Heart left ventricle (tissue), 16 donors: ENCODE measurements around the gene RRP9. TPM values are rescaled to one million over a fixed set of nuclear protein-coding genes. Genes with fewer than 3 reads are reported as not detected.

Experiments
- ATAC-seq, 4 donors: fragments of 200-7000 bp; cut with Tn5 transposase; one replicate each; pipeline ENCODE4 v1.9.1; 2020 to 2022; ENCODE audit warnings: moderate library complexity in 4 of 4, mild to moderate bottlenecking in 3 of 4, moderate number of reproducible peaks in 1 of 4
- DNase-seq, 5 donors: peaks; one replicate each; pipeline ENCODE4 v3.0.0-alpha.2; 2020
- H3K27ac ChIP-seq, 12 donors: fragments of 200-600 bp; sonication (generic) in 4 of 12; one replicate each; pipeline versions ENCODE4 v1.5.0 to v1.8.0; 2016 to 2022; ENCODE audit warnings: mild to moderate bottlenecking in 2 of 12
- H3K27me3 ChIP-seq, 9 donors: fragments of 200-600 bp; sonication (generic) in 2 of 9; one replicate each; pipeline versions ENCODE4 v1.5.1 to v1.8.0; 2016 to 2022; ENCODE audit warnings: mild to moderate bottlenecking in 3 of 9
- H3K36me3 ChIP-seq, 9 donors: fragments of 200-600 bp; sonication (generic) in 2 of 9; one replicate each; pipeline versions ENCODE4 v1.5.0 to v1.8.0; 2018 to 2022; ENCODE audit warnings: mild to moderate bottlenecking in 2 of 9
- H3K4me1 ChIP-seq, 12 donors: fragments of 200-600 bp; sonication (generic) in 4 of 12; one replicate each; pipeline versions ENCODE4 v1.5.0 to v1.8.0; 2016 to 2022; ENCODE audit warnings: mild to moderate bottlenecking in 3 of 12
- H3K4me3 ChIP-seq, 12 donors: fragments of 200-600 bp; sonication (generic) in 4 of 12; one replicate each; pipeline versions ENCODE4 v1.5.0 to v1.8.0; 2017 to 2022; ENCODE audit warnings: mild to moderate bottlenecking in 9 of 12, moderate library complexity in 4 of 12
- H3K9me3 ChIP-seq, 12 donors: fragments of 200-600 bp; sonication (generic) in 4 of 12; one replicate each; pipeline versions ENCODE4 v1.5.0 to v1.8.0; 2016 to 2022; ENCODE audit warnings: mild to moderate bottlenecking in 1 of 12
- CTCF ChIP-seq, 12 donors: fragments of 200-600 bp; sonication (generic) in 4 of 12; IDR thresholded peaks; one replicate each; pipeline versions ENCODE4 v1.5.0 to v1.8.0; 2018 to 2022; ENCODE audit warnings: antibody characterized with exemption in 12 of 12, mild to moderate bottlenecking in 5 of 12
- POLR2A ChIP-seq, 2 donors: fragments of 450-650 bp; IDR thresholded peaks; one replicate each; pipeline ENCODE4 v1.6.1; 2017; ENCODE audit warnings: antibody characterized with exemption in 2 of 2, mild to moderate bottlenecking in 2 of 2, moderate library complexity in 2 of 2
- WGBS, 4 donors: extraction: QIAGEN DNeasy Blood & Tissue Kit in 2 of 4; methylation state at CpG; one replicate each; pipeline versions ENCODE4 v1.1.5 to v1.1.7; 2013 to 2018; 5-methylcytosine and 5-hydroxymethylcytosine counted together
- intact Hi-C, 10 donors: fragments of 100-400 bp; cut with DNase I; formaldehyde crosslinking; loops; one replicate each; pipeline versions ENCODE4 v1.11.1 to v1.14.2; 2022
- polyA plus RNA-seq, 2 donors: library from polyadenylated mRNA; stranded (reverse); fragments of 200-250 nt; gene quantifications; one replicate each; pipeline ENCODE4 v1.2.3, GENCODE V29; 2013
- total RNA-seq, 9 donors: library from RNA; depleted of rRNA in 2 of 9; stranded (reverse); fragments of >200 nt in 2 of 9; fragmentation: NEBNext Ultra II Directional in 3 of 9; extraction: Animal tissue kit (Norgen Biotek cat#: 25700) in 3 of 9; gene quantifications; one replicate each; pipeline versions ENCODE4 v1.1.0 to v1.2.4, GENCODE V29; 2016 to 2023
- donor health status: ischemic (EF 13 %, LVEDD 7.1; RV severe dilation, severe dysfunction).
- donor health status: healthy with polysubstance abuse.
- donor health status: DM: no; HTN: yes; CAD: no.
- donor health status: DM: no; HTN: no; CAD: no.
- donor health status: ischemic (EF 25% LVEDD 6.9; RV normal size, moderate dysfunction).
- donor health status: ischemic (EF 25% LVEDD 5.7; RV mildly dilated, moderate dysfunction).
- donor health status: healthy.
- donor health status: DM: yes; HTN: yes; CAD: no.
- donor health status: ischemic (EF 35%, LVEDD 5.7; RV mildly dilated, moderate dysfunction).
- donor health status: nonischemic (EF 11% LVEDD 7.7; RV severe dilation, severe dysfunction).
- donor health status: DM: yes; HTN: yes; CAD: no.
- donor health status: PGD.
- donor health status: ischemic (EF 29% LVEDD 5.4; RV normal size, mild dysfunction).
- donor health status: nonischemic (EF 23%, LVEDD 6.1; RV moderate dilation, normal function).

Gene RRP9
- total and polyA plus RNA-seq, 11 donors = 6.1 to 30.8 (median 10.8) TPM

- TF ChIP-seq POLR2A (IDR thresholded peaks at IDR 0.05) (peak in 1 of 2 donors; percentile 74), CTCF (IDR thresholded peaks at IDR 0.05) (peak in 2 of 12 donors; percentile 3 to 8)
- intact Hi-C loops = loop anchor here in 1 of 10 donors (10.0 kb wide), 1 partner anchor 1613 kb away; the partner anchor contains the start of genes CYB561D2, NPRL2 and TMEM115
- Histone ChIP-seq H3K36me3 (peaks cover 0 to 10% (median 0%) of the 10 kb centered on the region in 9 donors), H3K27me3 (no peaks in the 10 kb centered on the region), H3K4me3 (peak within 1 kb of the TSS; percentile 72 to 97 (median 84)), H3K27ac (peak within 1 kb of the TSS; percentile 83 to 98 (median 96)), H3K9me3 (no peaks in the 10 kb centered on the region), H3K4me1 (peaks cover 3 to 82% (median 39%) of the 10 kb centered on the region in 12 donors)
- ATAC-seq = peak; percentile 67 to 75 (median 70)
- DNase-seq = peak; percentile 84 to 89 (median 87)
- 1 to 3% (median 2%) methylated on average over 4 to 90 of the region's 90 CpGs for WGBS, 4 donors
Measured at GRCh38 chr3:51967384-51968169, 25.9 kb upstream of the RRP9 start, which contains the start of gene PCBP4. TSS of gene PCBP4 (minus strand) at chr3:51967454. CDS start at chr3:51961240, 6,214 bp downstream.

GRCh38 chr3:51966922-51967383, 25.2 kb upstream of the RRP9 start:
- DNase-seq = no peak
- no peak for TF ChIP-seq CTCF (IDR thresholded peaks at IDR 0.05)
- TF ChIP-seq POLR2A (IDR thresholded peaks at IDR 0.05) = peak in 1 of 2 donors; percentile 49
- H3K4me1 ChIP-seq = peaks cover 3 to 87% (median 44%) of the 10 kb centered on the region in 12 donors
- H3K27ac ChIP-seq = peak overlapping the region; percentile 69 to 98 (median 96)
- no peaks in the 10 kb centered on the region for H3K27me3 ChIP-seq
- WGBS, 4 donors = 2 to 7% (median 5%) methylated on average over 7 to 33 of the region's 33 CpGs
- intact Hi-C loops = loop anchor here in 1 of 10 donors (10.0 kb wide), 1 partner anchor 1612 kb away; the partner anchor contains the start of genes CYB561D2, NPRL2 and TMEM115
- H3K36me3 ChIP-seq = peaks cover 0 to 10% (median 0%) of the 10 kb centered on the region in 9 donors
- peak in 3 of 4 donors; percentile 0 to 4 (median 2) for ATAC-seq
- peak overlapping the region; percentile 72 to 97 (median 84) for H3K4me3 ChIP-seq
- no peaks in the 10 kb centered on the region for H3K9me3 ChIP-seq

- Histone ChIP-seq H3K9me3 (no peaks in the 10 kb centered on the region), H3K27ac (peak overlapping the region in 11 of 12 donors; percentile 69 to 98 (median 96)), H3K4me3 (peak overlapping the region; percentile 72 to 97 (median 84)), H3K27me3 (no peaks in the 10 kb centered on the region), H3K36me3 (peaks cover 0 to 9% (median 0%) of the 10 kb centered on the region in 9 donors), H3K4me1 (peaks cover 3 to 89% (median 46%) of the 10 kb centered on the region in 12 donors)
- ATAC-seq = peak in 1 of 4 donors; percentile 0
- no peak for DNase-seq
- intact Hi-C loops = loop anchor here in 1 of 10 donors (10.0 kb wide), 1 partner anchor 1612 kb away; the partner anchor contains the start of genes CYB561D2, NPRL2 and TMEM115
- TF ChIP-seq CTCF (IDR thresholded peaks at IDR 0.05) (no peak), POLR2A (IDR thresholded peaks at IDR 0.05) (no peak)
- WGBS, 4 donors = 59 to 74% (median 65%) methylated on average over 2 to 5 of the region's 5 CpGs
Measured at GRCh38 chr3:51966486-51966885, 24.8 kb upstream of the RRP9 start.
